Liver (tissue), 9 donors: ENCODE results near the gene LAMB3. TPM values are rescaled to one million over a fixed set of nuclear protein-coding genes. Genes with fewer than 3 reads are reported as not detected.

ENCODE experiments used
- DNase-seq: peaks from one replicate; pipeline ENCODE4 v3.0.0-alpha.2; 2017; ENCODE audit warnings: low spot score
- H3K27ac ChIP-seq, 2 donors: one replicate each; pipeline ENCODE4 v1.7.0; 2013; ENCODE audit warnings: inconsistent platforms in 2 of 2, low read length in 2 of 2, control low read depth in 1 of 2, low read depth in 1 of 2, mild to moderate bottlenecking in 1 of 2
- H3K27me3 ChIP-seq, 4 donors: one replicate each; pipeline versions ENCODE4 v1.6.1 to v1.7.0; 2013; ENCODE audit warnings: low read length in 3 of 4, inconsistent platforms in 1 of 4, mild to moderate bottlenecking in 1 of 4, moderate library complexity in 1 of 4; ENCODE audit not compliant: control insufficient read depth in 4 of 4, insufficient read depth in 4 of 4
- H3K36me3 ChIP-seq, 4 donors: one replicate each; pipeline versions ENCODE4 v1.6.1 to v1.7.0; 2013; ENCODE audit warnings: low read length in 3 of 4, mild to moderate bottlenecking in 3 of 4, low read depth in 1 of 4, moderate library complexity in 1 of 4; ENCODE audit not compliant: control insufficient read depth in 4 of 4, insufficient read depth in 3 of 4
- H3K4me1 ChIP-seq, 4 donors: one replicate each; pipeline versions ENCODE4 v1.6.1 to v1.7.0; 2013; ENCODE audit warnings: low read length in 3 of 4, mild to moderate bottlenecking in 3 of 4, moderate library complexity in 1 of 4; ENCODE audit not compliant: control insufficient read depth in 4 of 4, insufficient read depth in 4 of 4
- H3K4me3 ChIP-seq, 3 donors: one replicate each; pipeline versions ENCODE4 v1.6.1 to v1.7.0; 2013; ENCODE audit warnings: low read length in 3 of 3, control low read depth in 1 of 3, low read depth in 1 of 3, mild to moderate bottlenecking in 1 of 3
- H3K9ac ChIP-seq, 2 donors: one replicate each; pipeline ENCODE4 v1.7.0; 2013; ENCODE audit warnings: low read length in 2 of 2, mild to moderate bottlenecking in 2 of 2, moderate library complexity in 2 of 2, control low read depth in 1 of 2, low read depth in 1 of 2
- H3K9me3 ChIP-seq, 4 donors: one replicate each; pipeline versions ENCODE4 v1.6.1 to v1.7.0; 2013; ENCODE audit warnings: low read length in 3 of 4; ENCODE audit not compliant: control insufficient read depth in 4 of 4
- EGR1 ChIP-seq, 2 donors: IDR thresholded peaks; 2 replicates each; pipeline ENCODE4 v1.6.1; 2016 to 2018; ENCODE audit warnings: antibody characterized with exemption in 2 of 2, low read depth in 2 of 2
- FOXA1 ChIP-seq: IDR thresholded peaks from 2 replicates; pipeline ENCODE4 v1.6.1; 2016; ENCODE audit warnings: antibody characterized with exemption
- FOXA2 ChIP-seq: IDR thresholded peaks from 2 replicates; pipeline ENCODE4 v1.6.1; 2016; ENCODE audit warnings: antibody characterized with exemption
- GABPA ChIP-seq, 2 donors: IDR thresholded peaks in 1 of 2; conservative IDR thresholded peaks in 1 of 2; 2 replicates each; pipeline ENCODE4 v1.6.1; 2016; ENCODE audit warnings: antibody characterized with exemption in 2 of 2, mild to moderate bottlenecking in 1 of 2, moderate library complexity in 1 of 2
- HNF4A ChIP-seq, 2 donors: conservative IDR thresholded peaks; 2 replicates each; pipeline ENCODE4 v1.6.1; 2016; ENCODE audit warnings: antibody characterized with exemption in 2 of 2, mild to moderate bottlenecking in 2 of 2
- HNF4G ChIP-seq: IDR thresholded peaks from 2 replicates; pipeline ENCODE4 v1.6.1; 2016; ENCODE audit warnings: antibody characterized with exemption
- JUND ChIP-seq, 2 donors: IDR thresholded peaks; 2 replicates each; pipeline ENCODE4 v1.6.1; 2016; ENCODE audit warnings: antibody characterized with exemption in 2 of 2
- NR2F2 ChIP-seq: IDR thresholded peaks from 2 replicates; pipeline ENCODE4 v1.6.1; 2016; ENCODE audit warnings: antibody characterized with exemption
- RAD21 ChIP-seq, 2 donors: IDR thresholded peaks; 2 replicates each; pipeline ENCODE4 v1.6.1; 2016; ENCODE audit warnings: antibody characterized with exemption in 2 of 2, mild to moderate bottlenecking in 2 of 2
- RXRA ChIP-seq, 2 donors: IDR thresholded peaks; 2 replicates each; pipeline ENCODE4 v1.6.1; 2017 to 2018; ENCODE audit warnings: antibody characterized with exemption in 2 of 2, mild to moderate bottlenecking in 1 of 2
- SP1 ChIP-seq: IDR thresholded peaks from 2 replicates; pipeline ENCODE4 v1.6.1; 2018; ENCODE audit warnings: antibody characterized with exemption, mild to moderate bottlenecking
- TAF1 ChIP-seq: conservative IDR thresholded peaks from 2 replicates; pipeline ENCODE4 v1.6.1; 2016; ENCODE audit warnings: antibody characterized with exemption, mild to moderate bottlenecking
- YY1 ChIP-seq: IDR thresholded peaks from 2 replicates; pipeline ENCODE4 v1.6.1; 2016; ENCODE audit warnings: antibody characterized with exemption, mild to moderate bottlenecking
- ZBTB33 ChIP-seq: IDR thresholded peaks from 2 replicates; pipeline ENCODE4 v1.6.1; 2016; ENCODE audit warnings: antibody characterized with exemption
- WGBS: extraction: QIAGEN DNeasy Blood & Tissue Kit; methylation state at CpG from one replicate; pipeline ENCODE4 v1.1.7; 2013; 5-methylcytosine and 5-hydroxymethylcytosine counted together
- polyA plus RNA-seq, 2 donors: library from polyadenylated mRNA; stranded (reverse) in 1 of 2; unstranded in 1 of 2; fragments of 200-250 nt in 1 of 2; fragments of >200 nt in 1 of 2; fragmentation: Nextera tagmentation in 1 of 2; extraction: Ambion mirVana in 1 of 2; gene quantifications; one replicate each; pipeline versions ENCODE4 v1.2.1 to v1.2.3, GENCODE V29; 2013 to 2015
- total RNA-seq, 2 donors: library from RNA; depleted of rRNA; stranded (reverse); fragments of >200 nt; gene quantifications; one replicate each; pipeline ENCODE4 v1.2.3, GENCODE V29; 2014
- TF ChIP-seq, protein P1 (sequence below): IDR thresholded peaks from 2 replicates; pipeline ENCODE4 v1.6.1; 2016; ENCODE audit warnings: antibody characterized with exemption
- TF ChIP-seq, protein P2 (sequence below): fragments of 150-350 bp; IDR thresholded peaks from 2 replicates; pipeline ENCODE4 v1.5.1; 2017; ENCODE audit warnings: improper control_type of control experiment, low read depth, low read length; ENCODE audit not compliant: missing input control
- TF ChIP-seq, protein P3 (sequence below): IDR thresholded peaks from 2 replicates; pipeline ENCODE4 v1.6.1; 2016; ENCODE audit warnings: antibody characterized with exemption
- TF ChIP-seq, protein P4 (sequence below): IDR thresholded peaks from 2 replicates; pipeline ENCODE4 v1.6.1; 2016; ENCODE audit warnings: antibody characterized with exemption, mild to moderate bottlenecking
- donor health status: healthy.
- donor health status: healthy.
- donor health status: healthy.
- donor health status: healthy.
- donor health status: healthy.

LAMB3 gene
- total and polyA plus RNA-seq, 4 donors = 1.3 to 9.1 (median 5.6) TPM

DNA sequence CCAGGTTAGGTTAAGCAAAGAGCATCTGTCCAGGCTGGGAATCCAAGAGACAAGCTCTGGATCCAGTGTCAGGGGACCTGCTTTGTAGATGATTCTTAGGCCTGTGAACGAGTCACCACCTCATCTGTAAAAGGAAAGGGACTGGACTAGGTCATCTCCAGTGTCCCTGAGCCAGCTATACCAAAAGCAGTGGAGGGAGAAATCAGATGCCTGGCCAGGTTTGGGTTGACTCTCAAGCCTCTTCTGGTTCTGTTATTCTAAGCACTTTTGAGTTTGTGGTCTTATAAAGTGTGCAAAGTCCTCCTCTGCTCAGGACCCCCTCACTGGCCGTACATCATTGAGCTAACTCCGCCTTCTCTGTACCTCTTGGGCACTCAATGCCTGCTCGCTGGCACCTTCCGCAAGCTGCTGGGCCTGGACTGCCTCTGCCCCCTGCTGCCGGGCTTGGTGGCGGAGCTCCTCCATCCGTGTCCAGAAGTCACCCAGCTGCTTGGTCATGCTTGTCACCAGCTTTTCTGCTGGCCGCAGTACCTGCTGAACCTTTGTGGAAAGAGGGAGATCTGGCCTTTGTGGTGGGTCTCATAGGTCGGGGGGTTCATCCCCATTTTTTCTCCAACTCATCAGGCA, 35.1 kb downstream of the LAMB3 start:
- no peak overlapping the region for H3K4me3 ChIP-seq
- no peak overlapping the region for H3K9ac ChIP-seq
- no peak overlapping the region for H3K27ac ChIP-seq
- no peaks in the 10 kb centered on the region for H3K27me3 ChIP-seq
- peaks cover 0 to 4% (median under 1%) of the 10 kb centered on the region in 4 donors for H3K36me3 ChIP-seq
- H3K4me1 ChIP-seq = peaks cover 0 to 5% (median 2%) of the 10 kb centered on the region in 4 donors
- 92% methylated on average over 10 of the region's 10 CpGs for WGBS
- TF ChIP-seq SP1 (no peak), HNF4A (conservative IDR thresholded peaks at IDR 0.05) (no peak), GABPA (IDR thresholded peaks at IDR 0.05 in 1 of 2, conservative IDR thresholded peaks at IDR 0.05 in 1 of 2) (no peak), RXRA (IDR thresholded peaks at IDR 0.05) (no peak), YY1 (no peak), FOXA2 (no peak), FOXA1 (no peak), ZBTB33 (no peak), RAD21 (IDR thresholded peaks at IDR 0.05) (no peak), TAF1 (no peak), EGR1 (IDR thresholded peaks at IDR 0.05; ENCODE audit: low read depth in 2 of 2) (no peak), HNF4G (no peak), JUND (IDR thresholded peaks at IDR 0.05) (no peak), NR2F2 (no peak)
- TF ChIP-seq, protein P1, sequence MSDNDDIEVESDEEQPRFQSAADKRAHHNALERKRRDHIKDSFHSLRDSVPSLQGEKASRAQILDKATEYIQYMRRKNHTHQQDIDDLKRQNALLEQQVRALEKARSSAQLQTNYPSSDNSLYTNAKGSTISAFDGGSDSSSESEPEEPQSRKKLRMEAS = no peak
- TF ChIP-seq, protein P2, sequence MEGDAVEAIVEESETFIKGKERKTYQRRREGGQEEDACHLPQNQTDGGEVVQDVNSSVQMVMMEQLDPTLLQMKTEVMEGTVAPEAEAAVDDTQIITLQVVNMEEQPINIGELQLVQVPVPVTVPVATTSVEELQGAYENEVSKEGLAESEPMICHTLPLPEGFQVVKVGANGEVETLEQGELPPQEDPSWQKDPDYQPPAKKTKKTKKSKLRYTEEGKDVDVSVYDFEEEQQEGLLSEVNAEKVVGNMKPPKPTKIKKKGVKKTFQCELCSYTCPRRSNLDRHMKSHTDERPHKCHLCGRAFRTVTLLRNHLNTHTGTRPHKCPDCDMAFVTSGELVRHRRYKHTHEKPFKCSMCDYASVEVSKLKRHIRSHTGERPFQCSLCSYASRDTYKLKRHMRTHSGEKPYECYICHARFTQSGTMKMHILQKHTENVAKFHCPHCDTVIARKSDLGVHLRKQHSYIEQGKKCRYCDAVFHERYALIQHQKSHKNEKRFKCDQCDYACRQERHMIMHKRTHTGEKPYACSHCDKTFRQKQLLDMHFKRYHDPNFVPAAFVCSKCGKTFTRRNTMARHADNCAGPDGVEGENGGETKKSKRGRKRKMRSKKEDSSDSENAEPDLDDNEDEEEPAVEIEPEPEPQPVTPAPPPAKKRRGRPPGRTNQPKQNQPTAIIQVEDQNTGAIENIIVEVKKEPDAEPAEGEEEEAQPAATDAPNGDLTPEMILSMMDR = no peak
- TF ChIP-seq, protein P3, sequence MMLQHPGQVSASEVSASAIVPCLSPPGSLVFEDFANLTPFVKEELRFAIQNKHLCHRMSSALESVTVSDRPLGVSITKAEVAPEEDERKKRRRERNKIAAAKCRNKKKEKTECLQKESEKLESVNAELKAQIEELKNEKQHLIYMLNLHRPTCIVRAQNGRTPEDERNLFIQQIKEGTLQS = no peak
- TF ChIP-seq, protein P4, sequence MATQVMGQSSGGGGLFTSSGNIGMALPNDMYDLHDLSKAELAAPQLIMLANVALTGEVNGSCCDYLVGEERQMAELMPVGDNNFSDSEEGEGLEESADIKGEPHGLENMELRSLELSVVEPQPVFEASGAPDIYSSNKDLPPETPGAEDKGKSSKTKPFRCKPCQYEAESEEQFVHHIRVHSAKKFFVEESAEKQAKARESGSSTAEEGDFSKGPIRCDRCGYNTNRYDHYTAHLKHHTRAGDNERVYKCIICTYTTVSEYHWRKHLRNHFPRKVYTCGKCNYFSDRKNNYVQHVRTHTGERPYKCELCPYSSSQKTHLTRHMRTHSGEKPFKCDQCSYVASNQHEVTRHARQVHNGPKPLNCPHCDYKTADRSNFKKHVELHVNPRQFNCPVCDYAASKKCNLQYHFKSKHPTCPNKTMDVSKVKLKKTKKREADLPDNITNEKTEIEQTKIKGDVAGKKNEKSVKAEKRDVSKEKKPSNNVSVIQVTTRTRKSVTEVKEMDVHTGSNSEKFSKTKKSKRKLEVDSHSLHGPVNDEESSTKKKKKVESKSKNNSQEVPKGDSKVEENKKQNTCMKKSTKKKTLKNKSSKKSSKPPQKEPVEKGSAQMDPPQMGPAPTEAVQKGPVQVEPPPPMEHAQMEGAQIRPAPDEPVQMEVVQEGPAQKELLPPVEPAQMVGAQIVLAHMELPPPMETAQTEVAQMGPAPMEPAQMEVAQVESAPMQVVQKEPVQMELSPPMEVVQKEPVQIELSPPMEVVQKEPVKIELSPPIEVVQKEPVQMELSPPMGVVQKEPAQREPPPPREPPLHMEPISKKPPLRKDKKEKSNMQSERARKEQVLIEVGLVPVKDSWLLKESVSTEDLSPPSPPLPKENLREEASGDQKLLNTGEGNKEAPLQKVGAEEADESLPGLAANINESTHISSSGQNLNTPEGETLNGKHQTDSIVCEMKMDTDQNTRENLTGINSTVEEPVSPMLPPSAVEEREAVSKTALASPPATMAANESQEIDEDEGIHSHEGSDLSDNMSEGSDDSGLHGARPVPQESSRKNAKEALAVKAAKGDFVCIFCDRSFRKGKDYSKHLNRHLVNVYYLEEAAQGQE = no peak
- no peaks in the 10 kb centered on the region for H3K9me3 ChIP-seq
- DNase-seq = no peak
